SHP77 treated with DMSO at 0.1 percent for 48 hours (cell line): ENCODE results near the gene AGPAT2.

Experiments used
- DNase-seq: peaks from one replicate; lab custom pipeline; 2025; lab: John Stamatoyannopoulos, UW

AGPAT2 gene

GRCh38 chr9:136661641-136662325, 25.5 kb downstream of the AGPAT2 start:
- DNase-seq: no peak

- no peak for DNase-seq
These were observed 26.2 kb downstream of the AGPAT2 start for GRCh38 chr9:136660971-136661550.

GRCh38 chr9:136659861-136660784, 27.1 kb downstream of the AGPAT2 start:
- no peak for DNase-seq

- no peak for DNase-seq
These were observed 28.3 kb downstream of the AGPAT2 start for GRCh38 chr9:136658849-136659535.

- no peak for DNase-seq
These were observed 29.0 kb downstream of the AGPAT2 start for GRCh38 chr9:136657974-136658848.

GRCh38 chr9:136656795-136657611, 30.3 kb downstream of the AGPAT2 start:
- DNase-seq: no peak

- DNase-seq: no peak
These were observed 31.0 kb downstream of the AGPAT2 start for GRCh38 chr9:136656183-136656738.

GRCh38 chr9:136655536-136656182, 31.6 kb downstream of the AGPAT2 start:
- DNase-seq: no peak

- DNase-seq: no peak
These were observed 32.3 kb downstream of the AGPAT2 start for GRCh38 chr9:136654820-136655535.

- DNase-seq: no peak
These were observed 33.8 kb downstream of the AGPAT2 start for GRCh38 chr9:136653323-136654079.

GRCh38 chr9:136651860-136652259, 35.4 kb downstream of the AGPAT2 start:
- DNase-seq: no peak

- DNase-seq: no peak
These were observed 36.6 kb downstream of the AGPAT2 start for GRCh38 chr9:136650648-136651047.

GRCh38 chr9:136650021-136650420, 37.2 kb downstream of the AGPAT2 start:
- no peak for DNase-seq

- no peak for DNase-seq
These were observed 38.5 kb downstream of the AGPAT2 start for GRCh38 chr9:136648751-136649150.

- no peak for DNase-seq
These were observed 40.2 kb downstream of the AGPAT2 start for GRCh38 chr9:136646827-136647711.

- no peak for DNase-seq
These were observed 41.1 kb downstream of the AGPAT2 start for GRCh38 chr9:136645903-136646754.
